Endodermal cell (in vitro differentiated cells): ENCODE data around the gene SDK2. TPM values are rescaled to one million over a fixed set of nuclear protein-coding genes. Genes with fewer than 3 reads are reported as not detected.

Source experiments
- DNase-seq: peaks from one replicate; pipeline ENCODE4 v3.0.0-alpha.2; 2017
- H3K27ac ChIP-seq: 2 replicates; pipeline ENCODE4 v1.5.1; 2013; ENCODE audit warnings: mild to moderate bottlenecking, low read depth, low read length, moderate library complexity
- H3K27me3 ChIP-seq: 2 replicates; pipeline ENCODE4 v1.6.1; 2013; ENCODE audit warnings: mild to moderate bottlenecking, low read length, moderate library complexity; ENCODE audit not compliant: insufficient read depth, control insufficient read depth, poor library complexity, severe bottlenecking
- H3K36me3 ChIP-seq: 2 replicates; pipeline ENCODE4 v1.7.0; 2013; ENCODE audit warnings: mild to moderate bottlenecking, low read length, moderate library complexity; ENCODE audit not compliant: control insufficient read depth, insufficient read depth
- H3K4me1 ChIP-seq: one replicate; pipeline ENCODE4 v1.7.0; 2013; ENCODE audit warnings: low read length; ENCODE audit not compliant: control insufficient read depth, insufficient read depth
- H3K4me3 ChIP-seq: 2 replicates; pipeline ENCODE4 v1.5.1; 2013; ENCODE audit warnings: mild to moderate bottlenecking, low read length, moderate library complexity
- H3K9ac ChIP-seq: 2 replicates; pipeline ENCODE4 v1.6.1; 2013; ENCODE audit warnings: mild to moderate bottlenecking, low read length, moderate library complexity; ENCODE audit not compliant: poor library complexity, severe bottlenecking; ENCODE audit errors: extremely low read depth
- H3K9me3 ChIP-seq: 2 replicates; pipeline ENCODE4 v1.6.1; 2013; ENCODE audit warnings: mild to moderate bottlenecking, low read length, moderate library complexity; ENCODE audit not compliant: control insufficient read depth
- H3K27ac Mint-ChIP-seq: 2 replicates; pipeline ENCODE4 v1.8.0; 2020; ENCODE audit warnings: mixed read lengths
- H3K27me3 Mint-ChIP-seq: 2 replicates; pipeline ENCODE4 v1.8.0; 2021; ENCODE audit warnings: mild to moderate bottlenecking, mixed read lengths; ENCODE audit not compliant: insufficient read depth
- H3K36me3 Mint-ChIP-seq: 2 replicates; pipeline ENCODE4 v1.8.0; 2020; ENCODE audit warnings: low read depth, mixed read lengths
- H3K4me1 Mint-ChIP-seq: 2 replicates; pipeline ENCODE4 v1.8.0; 2020; ENCODE audit warnings: mixed read lengths
- H3K4me3 Mint-ChIP-seq: 2 replicates; pipeline ENCODE4 v1.8.0; 2020; ENCODE audit warnings: mild to moderate bottlenecking, moderate library complexity, mixed read lengths
- H3K9me3 Mint-ChIP-seq: 2 replicates; pipeline ENCODE4 v1.8.0; 2020; ENCODE audit warnings: mild to moderate bottlenecking, mixed read lengths
- CTCF ChIP-seq: fragments of 200-600 bp; sonication (generic); conservative IDR thresholded peaks from 2 replicates; pipeline ENCODE4 v1.5.0; 2021; ENCODE audit warnings: antibody characterized with exemption, mild to moderate bottlenecking
- WGBS, 2 experiments: methylation state at CpG; one replicate each; pipeline versions ENCODE4 v1.1.5 to v1.1.7; 2013; ENCODE audit warnings: missing lambda C conversion rate in 2 of 2, mixed read lengths in 1 of 2; ENCODE audit not compliant: insufficient coverage in 1 of 2, insufficient read length in 1 of 2; 5-methylcytosine and 5-hydroxymethylcytosine counted together
- total RNA-seq, 2 donors: library from RNA; stranded (reverse); fragmentation: NEBNext Ultra II Directional in 1 of 2; extraction: Animal tissue kit (Norgen Biotek cat#: 25700) in 1 of 2; gene quantifications; 2 replicates in 1 of 2; 3 replicates in 1 of 2; pipeline ENCODE4 v1.2.1, GENCODE V29; 2021

SDK2 gene
- total RNA-seq, 2 donors from 2014 or later, result 5.9 to 7.0 TPM

GRCh38 chr17:73463821-73464220 is 180.4 kb downstream of the SDK2 start:
- 88 to 91% methylated on average over 2 to 5 of the region's 5 CpGs for WGBS, 2 experiments
- H3K36me3 Mint-ChIP-seq, result no peaks in the 10 kb centered on the region
- H3K27ac ChIP-seq, result no peak overlapping the region
- peaks cover 7% of the 10 kb centered on the region for H3K4me1 Mint-ChIP-seq
- H3K9ac ChIP-seq, result no peak overlapping the region
- no peaks in the 10 kb centered on the region for H3K27me3 ChIP-seq
- H3K9me3 Mint-ChIP-seq, result no peaks in the 10 kb centered on the region
- H3K27ac Mint-ChIP-seq, result no peak overlapping the region
- H3K4me1 ChIP-seq, result no peaks in the 10 kb centered on the region
- H3K4me3 ChIP-seq, result no peak overlapping the region
- no peaks in the 10 kb centered on the region for H3K9me3 ChIP-seq
- no peaks in the 10 kb centered on the region for H3K27me3 Mint-ChIP-seq
- DNase-seq, result no peak
- H3K4me3 Mint-ChIP-seq, result no peak overlapping the region
- no peak for TF ChIP-seq CTCF
- H3K36me3 ChIP-seq, result no peaks in the 10 kb centered on the region

GRCh38 chr17:73462823-73463222 is 181.4 kb downstream of the SDK2 start:
- H3K9me3 ChIP-seq, result no peaks in the 10 kb centered on the region
- Mint-ChIP-seq H3K27ac (no peak overlapping the region), H3K4me3 (no peak overlapping the region), H3K36me3 (no peaks in the 10 kb centered on the region), H3K27me3 (no peaks in the 10 kb centered on the region), H3K4me1 (peaks cover 7% of the 10 kb centered on the region), H3K9me3 (no peaks in the 10 kb centered on the region)
- WGBS, 2 experiments, result 76 to 77% methylated on average over 5 to 8 of the region's 8 CpGs
- H3K4me3 ChIP-seq, result no peak overlapping the region
- H3K9ac ChIP-seq, result no peak overlapping the region
- H3K27ac ChIP-seq, result no peak overlapping the region
- H3K27me3 ChIP-seq, result no peaks in the 10 kb centered on the region
- H3K36me3 ChIP-seq, result no peaks in the 10 kb centered on the region
- no peaks in the 10 kb centered on the region for H3K4me1 ChIP-seq
- TF ChIP-seq CTCF, result no peak
- DNase-seq, result no peak

- Histone ChIP-seq H3K4me1 (no peaks in the 10 kb centered on the region), H3K27ac (no peak overlapping the region), H3K27me3 (no peaks in the 10 kb centered on the region), H3K9ac (no peak overlapping the region), H3K9me3 (no peaks in the 10 kb centered on the region), H3K4me3 (no peak overlapping the region), H3K36me3 (no peaks in the 10 kb centered on the region)
- no peak for TF ChIP-seq CTCF
- Mint-ChIP-seq H3K27me3 (no peaks in the 10 kb centered on the region), H3K4me1 (no peaks in the 10 kb centered on the region), H3K36me3 (no peaks in the 10 kb centered on the region), H3K4me3 (no peak overlapping the region), H3K27ac (no peak overlapping the region), H3K9me3 (no peaks in the 10 kb centered on the region)
- 91 to 93% methylated on average over 4 to 7 of the region's 7 CpGs for WGBS, 2 experiments
- no peak for DNase-seq
These were observed 184.3 kb downstream of the SDK2 start for GRCh38 chr17:73459980-73460379.
